Suprapubic skin (tissue), 4 donors: ENCODE data around the gene CHN2. TPM values are rescaled to one million over a fixed set of nuclear protein-coding genes. Genes with fewer than 3 reads are reported as not detected.

ENCODE experiments used
- DNase-seq, 2 donors: peaks; one replicate each; pipeline ENCODE4 v3.0.0-alpha.2; 2019; ENCODE audit warnings: low spot score in 2 of 2
- H3K27ac ChIP-seq: fragments of 200-600 bp; sonication (generic); one replicate; pipeline ENCODE4 v1.5.1; 2019
- H3K27me3 ChIP-seq: fragments of 200-600 bp; sonication (generic); one replicate; pipeline ENCODE4 v1.5.1; 2019
- H3K36me3 ChIP-seq: fragments of 200-600 bp; sonication (generic); one replicate; pipeline ENCODE4 v1.5.1; 2019
- H3K4me1 ChIP-seq: fragments of 200-600 bp; sonication (generic); one replicate; pipeline ENCODE4 v1.5.1; 2019
- H3K4me3 ChIP-seq: fragments of 200-600 bp; sonication (generic); one replicate; pipeline ENCODE4 v1.5.1; 2019; ENCODE audit warnings: mild to moderate bottlenecking
- H3K9me3 ChIP-seq: fragments of 200-600 bp; sonication (generic); one replicate; pipeline ENCODE4 v1.5.1; 2019
- EP300 ChIP-seq: sonication (generic); formaldehyde crosslinking; IDR thresholded peaks from one replicate; pipeline ENCODE4 v1.6.1; 2017; ENCODE audit warnings: antibody characterized with exemption
- POLR2A ChIP-seq, 2 donors: fragments of 450-650 bp; IDR thresholded peaks; one replicate each; pipeline ENCODE4 v1.6.1; 2017; ENCODE audit warnings: antibody characterized with exemption in 2 of 2, mild to moderate bottlenecking in 2 of 2, moderate library complexity in 2 of 2
- POLR2AphosphoS5 ChIP-seq, 3 donors: sonication (generic); formaldehyde crosslinking; IDR thresholded peaks; one replicate each; pipeline ENCODE4 v1.6.1; 2017; ENCODE audit warnings: antibody characterized with exemption in 3 of 3
- WGBS: methylation state at CpG from one replicate; pipeline ENCODE4 v1.1.5; 2018; 5-methylcytosine and 5-hydroxymethylcytosine counted together
- total RNA-seq, 4 donors: library from RNA; depleted of rRNA; stranded (reverse); fragments of >200 nt; gene quantifications; one replicate each; pipeline ENCODE4 v1.1.0, GENCODE V29; 2016
- TF ChIP-seq, protein P1 (sequence below), 2 donors: fragments of 200-600 bp in 1 of 2; fragments of 450-650 bp in 1 of 2; sonication (generic) in 1 of 2; IDR thresholded peaks; one replicate each; pipeline ENCODE4 v1.5.1; 2016 to 2019; ENCODE audit warnings: antibody characterized with exemption in 2 of 2, mild to moderate bottlenecking in 1 of 2, moderate library complexity in 1 of 2

CHN2 gene
- total RNA-seq, 4 donors from 2014 or later = 3.3 to 9.6 (median 6.2) TPM

DNA sequence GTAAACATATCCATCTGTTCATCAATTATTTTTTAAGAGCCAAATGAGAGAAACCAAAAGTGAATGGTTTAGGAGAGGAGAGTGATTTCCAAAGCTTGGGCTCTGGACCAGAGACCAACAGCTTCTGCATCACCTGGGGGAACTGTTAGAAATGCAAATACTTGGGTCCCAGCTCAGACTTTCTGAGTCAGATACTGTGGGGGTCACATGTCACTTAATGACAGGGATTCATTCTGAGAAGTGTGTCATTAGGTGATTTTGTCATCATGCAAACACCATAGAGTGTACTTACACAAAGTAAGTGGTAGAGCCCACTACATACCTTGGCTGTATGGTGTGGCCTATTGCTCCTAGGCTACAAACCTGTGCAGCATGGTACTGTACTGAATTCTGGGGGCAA is 240.6 kb downstream of the CHN2 start:
- Histone ChIP-seq H3K27me3 (no peaks in the 10 kb centered on the region), H3K4me3 (no peak overlapping the region), H3K36me3 (no peaks in the 10 kb centered on the region), H3K4me1 (no peaks in the 10 kb centered on the region), H3K27ac (no peak overlapping the region), H3K9me3 (no peaks in the 10 kb centered on the region)
- TF ChIP-seq POLR2AphosphoS5 (IDR thresholded peaks at IDR 0.05) (no peak), POLR2A (IDR thresholded peaks at IDR 0.05) (no peak), EP300 (no peak)
- TF ChIP-seq, protein P1, sequence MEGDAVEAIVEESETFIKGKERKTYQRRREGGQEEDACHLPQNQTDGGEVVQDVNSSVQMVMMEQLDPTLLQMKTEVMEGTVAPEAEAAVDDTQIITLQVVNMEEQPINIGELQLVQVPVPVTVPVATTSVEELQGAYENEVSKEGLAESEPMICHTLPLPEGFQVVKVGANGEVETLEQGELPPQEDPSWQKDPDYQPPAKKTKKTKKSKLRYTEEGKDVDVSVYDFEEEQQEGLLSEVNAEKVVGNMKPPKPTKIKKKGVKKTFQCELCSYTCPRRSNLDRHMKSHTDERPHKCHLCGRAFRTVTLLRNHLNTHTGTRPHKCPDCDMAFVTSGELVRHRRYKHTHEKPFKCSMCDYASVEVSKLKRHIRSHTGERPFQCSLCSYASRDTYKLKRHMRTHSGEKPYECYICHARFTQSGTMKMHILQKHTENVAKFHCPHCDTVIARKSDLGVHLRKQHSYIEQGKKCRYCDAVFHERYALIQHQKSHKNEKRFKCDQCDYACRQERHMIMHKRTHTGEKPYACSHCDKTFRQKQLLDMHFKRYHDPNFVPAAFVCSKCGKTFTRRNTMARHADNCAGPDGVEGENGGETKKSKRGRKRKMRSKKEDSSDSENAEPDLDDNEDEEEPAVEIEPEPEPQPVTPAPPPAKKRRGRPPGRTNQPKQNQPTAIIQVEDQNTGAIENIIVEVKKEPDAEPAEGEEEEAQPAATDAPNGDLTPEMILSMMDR (IDR thresholded peaks at IDR 0.05) = no peak
- DNase-seq = no peak

DNA sequence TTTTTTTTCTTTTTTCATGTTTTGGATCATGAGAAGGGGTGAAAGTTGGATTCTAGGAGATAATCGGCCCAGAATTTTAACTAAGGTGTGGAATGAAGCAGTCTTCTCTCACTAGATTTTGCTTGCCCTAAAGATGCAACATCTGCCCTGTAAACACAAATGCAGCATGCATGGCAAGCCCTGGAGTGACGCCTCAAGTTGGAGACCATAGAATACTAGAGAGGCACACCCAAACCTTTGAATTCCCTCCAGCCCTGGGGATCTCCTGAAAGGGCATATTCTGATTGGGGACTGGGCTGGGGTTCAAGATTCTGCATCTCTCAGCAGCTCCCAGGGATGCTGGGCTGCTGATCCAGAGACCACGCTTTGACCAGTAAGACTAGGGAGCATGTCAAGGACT is 241.3 kb downstream of the CHN2 start:
- TF ChIP-seq POLR2AphosphoS5 (IDR thresholded peaks at IDR 0.05) (no peak), EP300 (no peak), POLR2A (IDR thresholded peaks at IDR 0.05) (no peak)
- TF ChIP-seq, protein P1 (IDR thresholded peaks at IDR 0.05) = no peak
- DNase-seq = no peak
- WGBS = 86% methylated on average over 3 of the region's 3 CpGs

DNA sequence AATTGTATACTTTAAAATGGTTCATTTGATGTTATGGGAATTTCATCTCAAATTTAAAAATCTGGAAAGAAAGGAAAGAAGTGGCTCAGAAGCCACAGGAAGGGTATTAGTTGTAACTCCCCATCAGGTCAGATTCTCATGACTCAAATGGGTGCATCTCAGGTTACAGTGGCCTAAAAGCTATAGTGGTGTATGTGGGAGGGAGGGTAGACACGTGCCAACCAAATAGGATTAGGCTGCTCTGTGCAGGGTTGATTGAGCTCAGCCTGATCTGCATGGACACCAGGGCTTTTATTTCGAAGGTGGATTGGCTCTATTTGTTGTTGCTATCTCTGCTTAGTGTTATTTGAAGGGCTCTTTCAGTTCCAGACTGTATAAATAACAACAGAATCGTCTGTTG is 247.6 kb downstream of the CHN2 start:
- Histone ChIP-seq H3K36me3 (no peaks in the 10 kb centered on the region), H3K4me1 (no peaks in the 10 kb centered on the region), H3K27ac (no peak overlapping the region), H3K9me3 (no peaks in the 10 kb centered on the region), H3K4me3 (no peak overlapping the region), H3K27me3 (no peaks in the 10 kb centered on the region)
- TF ChIP-seq EP300 = no peak
- TF ChIP-seq, protein P1 (IDR thresholded peaks at IDR 0.05) = no peak
- no peak for TF ChIP-seq POLR2AphosphoS5 (IDR thresholded peaks at IDR 0.05)
- no peak for TF ChIP-seq POLR2A (IDR thresholded peaks at IDR 0.05)
- no peak for DNase-seq
- WGBS = 49% methylated on average over 3 of the region's 3 CpGs

More for the DNA sequence above, 241.3 kb downstream of the CHN2 start:
- Histone ChIP-seq H3K36me3 (no peaks in the 10 kb centered on the region), H3K4me1 (no peaks in the 10 kb centered on the region), H3K4me3 (no peak overlapping the region), H3K27me3 (no peaks in the 10 kb centered on the region), H3K27ac (no peak overlapping the region), H3K9me3 (no peaks in the 10 kb centered on the region)

DNA sequence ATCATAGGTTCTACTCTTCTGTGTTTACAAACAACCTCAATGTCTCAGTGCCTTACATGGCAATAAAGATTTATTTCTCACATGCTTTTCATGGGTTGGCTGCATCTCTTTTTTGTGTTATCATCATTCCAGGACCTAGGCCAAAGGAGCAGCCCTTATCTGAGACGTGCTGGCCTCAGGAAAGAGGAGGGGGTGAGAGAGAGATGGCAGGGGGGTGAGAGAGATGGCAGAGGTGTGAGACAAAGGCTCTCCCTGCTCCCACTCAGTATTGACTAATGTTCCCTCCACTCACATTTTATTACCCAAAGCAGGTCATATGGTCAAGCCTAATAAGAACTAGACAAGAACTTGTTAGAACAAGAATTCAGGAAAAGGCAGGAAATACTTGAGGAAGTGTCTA is 249.0 kb downstream of the CHN2 start:
- no peaks in the 10 kb centered on the region for H3K4me1 ChIP-seq
- no peaks in the 10 kb centered on the region for H3K9me3 ChIP-seq
- no peak for DNase-seq
- no peaks in the 10 kb centered on the region for H3K27me3 ChIP-seq
- WGBS = 70% methylated on average over 1 of the region's 1 CpG
- TF ChIP-seq EP300 (no peak), POLR2A (IDR thresholded peaks at IDR 0.05) (no peak), POLR2AphosphoS5 (IDR thresholded peaks at IDR 0.05) (no peak)
- TF ChIP-seq, protein P1 (IDR thresholded peaks at IDR 0.05) = no peak
- H3K36me3 ChIP-seq = no peaks in the 10 kb centered on the region
- no peak overlapping the region for H3K4me3 ChIP-seq
- H3K27ac ChIP-seq = no peak overlapping the region

DNA sequence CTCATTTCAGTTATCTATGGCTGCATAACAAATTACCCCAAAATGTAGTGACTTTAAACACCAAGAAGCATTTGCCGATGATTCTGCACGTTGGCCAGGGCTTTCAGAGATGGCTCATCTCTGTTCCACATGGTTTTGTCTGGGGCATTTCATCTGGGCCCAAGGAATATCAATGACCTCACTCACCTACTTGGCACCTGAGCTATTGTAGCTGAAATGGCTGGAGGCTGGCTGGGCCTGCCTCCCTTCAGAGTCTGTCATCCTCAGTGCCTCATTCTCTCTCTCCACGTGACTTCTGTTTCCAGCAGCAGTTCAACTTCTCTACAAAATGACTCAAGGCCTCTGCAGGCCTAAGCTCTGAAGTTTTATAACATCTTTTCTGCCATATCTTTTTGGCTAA is 249.7 kb downstream of the CHN2 start:
- no peak overlapping the region for H3K27ac ChIP-seq
- WGBS = 94% methylated on average over 3 of the region's 3 CpGs
- TF ChIP-seq POLR2AphosphoS5 (IDR thresholded peaks at IDR 0.05) = no peak
- TF ChIP-seq, protein P1 (IDR thresholded peaks at IDR 0.05) = no peak
- TF ChIP-seq EP300 = no peak
- no peaks in the 10 kb centered on the region for H3K4me1 ChIP-seq
- no peaks in the 10 kb centered on the region for H3K9me3 ChIP-seq
- DNase-seq = no peak
- no peak overlapping the region for H3K4me3 ChIP-seq
- H3K36me3 ChIP-seq = no peaks in the 10 kb centered on the region
- H3K27me3 ChIP-seq = no peaks in the 10 kb centered on the region
